ENCODE measurements around the gene E2F6. TPM values are rescaled to one million over a fixed set of nuclear protein-coding genes. Genes with fewer than 3 reads are reported as not detected.

E2F6 gene
- total RNA-seq, 1 donor from 2014 or later: 23.1 TPM

- no peak for DNase-seq (ENCODE audit: low spot score in 2 of 2, unreplicated experiment in 2 of 2)
- H3K9me3 Mint-ChIP-seq: peaks cover 15% of the 10 kb centered on the region
- no peak overlapping the region for H3K27ac Mint-ChIP-seq
- TF ChIP-seq, protein P1, sequence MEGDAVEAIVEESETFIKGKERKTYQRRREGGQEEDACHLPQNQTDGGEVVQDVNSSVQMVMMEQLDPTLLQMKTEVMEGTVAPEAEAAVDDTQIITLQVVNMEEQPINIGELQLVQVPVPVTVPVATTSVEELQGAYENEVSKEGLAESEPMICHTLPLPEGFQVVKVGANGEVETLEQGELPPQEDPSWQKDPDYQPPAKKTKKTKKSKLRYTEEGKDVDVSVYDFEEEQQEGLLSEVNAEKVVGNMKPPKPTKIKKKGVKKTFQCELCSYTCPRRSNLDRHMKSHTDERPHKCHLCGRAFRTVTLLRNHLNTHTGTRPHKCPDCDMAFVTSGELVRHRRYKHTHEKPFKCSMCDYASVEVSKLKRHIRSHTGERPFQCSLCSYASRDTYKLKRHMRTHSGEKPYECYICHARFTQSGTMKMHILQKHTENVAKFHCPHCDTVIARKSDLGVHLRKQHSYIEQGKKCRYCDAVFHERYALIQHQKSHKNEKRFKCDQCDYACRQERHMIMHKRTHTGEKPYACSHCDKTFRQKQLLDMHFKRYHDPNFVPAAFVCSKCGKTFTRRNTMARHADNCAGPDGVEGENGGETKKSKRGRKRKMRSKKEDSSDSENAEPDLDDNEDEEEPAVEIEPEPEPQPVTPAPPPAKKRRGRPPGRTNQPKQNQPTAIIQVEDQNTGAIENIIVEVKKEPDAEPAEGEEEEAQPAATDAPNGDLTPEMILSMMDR (IDR thresholded peaks at IDR 0.05; ENCODE audit: unreplicated experiment): no peak
- no peaks in the 10 kb centered on the region for H3K4me1 Mint-ChIP-seq
- peaks cover 3% of the 10 kb centered on the region for H3K36me3 Mint-ChIP-seq
- no peak overlapping the region for H3K4me3 Mint-ChIP-seq
- H3K27me3 Mint-ChIP-seq (ENCODE audit: low read depth): no peaks in the 10 kb centered on the region
These were observed 40.0 kb upstream of the E2F6 start for GRCh38 chr2:11505652-11506610.

DNA sequence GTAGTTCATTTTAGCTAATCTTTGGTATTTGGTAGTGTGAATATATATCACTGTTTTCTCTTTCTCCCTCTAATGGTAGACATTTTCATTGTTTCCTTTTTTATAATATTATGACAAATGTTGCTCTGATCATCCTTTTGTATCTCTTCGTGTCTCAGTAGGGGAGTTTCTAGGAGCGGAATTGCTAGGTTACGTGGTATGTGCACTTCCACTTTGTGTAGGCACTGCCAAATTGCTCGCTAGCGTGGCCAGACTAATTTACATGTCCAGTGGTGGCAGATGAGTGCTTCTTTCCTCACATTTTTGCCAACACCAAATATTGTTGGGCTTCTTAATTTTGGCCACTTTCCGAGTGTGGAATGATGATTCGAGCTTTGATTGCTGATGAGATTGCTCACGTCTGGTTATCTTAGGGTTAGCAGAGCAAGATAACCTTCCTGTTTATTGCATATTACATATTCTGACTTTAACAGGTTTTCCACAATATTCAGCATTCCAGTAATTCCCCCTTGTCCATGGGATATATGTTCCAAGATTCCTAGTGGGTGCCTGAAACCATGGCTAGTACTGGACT is 37.5 kb upstream of the E2F6 start:
- peaks cover 3% of the 10 kb centered on the region for H3K36me3 Mint-ChIP-seq
- H3K4me3 Mint-ChIP-seq: no peak overlapping the region
- H3K27me3 Mint-ChIP-seq (ENCODE audit: low read depth): no peaks in the 10 kb centered on the region
- H3K9me3 Mint-ChIP-seq: peaks cover 15% of the 10 kb centered on the region
- H3K27ac Mint-ChIP-seq: no peak overlapping the region
- peaks cover 10% of the 10 kb centered on the region for H3K4me1 Mint-ChIP-seq
- no peak for DNase-seq (ENCODE audit: low spot score in 2 of 2, unreplicated experiment in 2 of 2)
- TF ChIP-seq, protein P1 (IDR thresholded peaks at IDR 0.05; ENCODE audit: unreplicated experiment): no peak

DNA sequence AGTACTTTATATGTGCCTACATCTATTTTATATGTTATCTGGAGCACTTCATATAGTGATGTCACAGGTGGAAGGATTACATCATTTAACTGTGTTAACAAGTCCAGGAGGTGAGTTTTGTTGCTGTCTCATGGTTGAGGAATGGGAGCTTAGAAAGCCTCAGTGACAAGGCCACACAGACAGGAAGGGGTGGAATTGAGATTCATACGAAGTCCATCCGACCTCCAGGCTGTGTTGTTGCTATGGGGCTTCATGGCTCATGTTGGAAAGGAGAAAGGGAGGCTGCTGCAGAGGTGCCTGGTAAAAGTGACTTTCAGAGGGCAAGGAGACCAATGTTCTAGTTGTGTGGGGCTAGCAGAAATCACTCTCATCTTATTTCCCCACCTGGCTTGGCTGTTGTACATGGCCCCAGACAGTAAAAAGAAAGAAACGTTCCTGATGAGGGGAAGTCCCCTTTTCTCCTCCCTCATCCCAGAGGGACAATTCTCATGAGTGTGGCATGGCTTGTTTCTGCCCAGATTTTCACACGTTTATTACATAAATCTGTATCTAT is 36.9 kb upstream of the E2F6 start:
- H3K4me3 Mint-ChIP-seq: no peak overlapping the region

DNA sequence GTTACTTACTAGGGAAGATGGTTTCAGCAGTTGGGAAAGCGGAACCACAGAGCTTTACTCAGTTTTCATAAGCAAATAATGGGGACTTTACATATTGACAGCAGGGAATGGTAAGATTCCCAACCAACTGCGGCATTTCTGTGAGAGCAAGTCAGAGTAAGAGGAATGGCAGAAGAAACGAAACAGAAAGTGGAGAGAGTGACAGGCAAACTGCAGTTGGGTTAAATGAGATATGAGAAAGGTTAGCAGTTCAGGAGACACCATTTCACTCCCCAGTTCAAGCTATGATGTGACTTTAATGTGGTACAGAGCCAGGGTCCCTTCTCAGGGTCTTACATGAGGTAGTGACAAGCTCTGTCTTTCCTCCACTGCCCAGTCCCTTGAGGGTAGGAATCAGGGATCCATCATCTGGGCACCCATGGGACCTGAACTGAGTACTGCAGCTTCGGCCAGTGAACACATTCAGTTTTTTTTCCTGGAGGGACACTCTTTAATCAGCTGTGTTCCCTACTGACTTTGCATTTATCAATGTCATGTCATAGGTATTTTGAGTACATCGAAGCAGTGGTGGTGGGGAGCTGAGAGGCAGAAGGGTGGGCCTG is 34.8 kb upstream of the E2F6 start:
- H3K36me3 Mint-ChIP-seq: peaks cover 3% of the 10 kb centered on the region
- DNase-seq (ENCODE audit: low spot score in 2 of 2, unreplicated experiment in 2 of 2): no peak
- TF ChIP-seq, protein P1 (IDR thresholded peaks at IDR 0.05; ENCODE audit: unreplicated experiment): no peak
- peaks cover 15% of the 10 kb centered on the region for H3K9me3 Mint-ChIP-seq
- H3K27me3 Mint-ChIP-seq (ENCODE audit: low read depth): no peaks in the 10 kb centered on the region
- peaks cover 15% of the 10 kb centered on the region for H3K4me1 Mint-ChIP-seq
- no peak overlapping the region for H3K4me3 Mint-ChIP-seq
- H3K27ac Mint-ChIP-seq: no peak overlapping the region

More for the DNA sequence above, 36.9 kb upstream of the E2F6 start:
- Mint-ChIP-seq H3K9me3 (peaks cover 15% of the 10 kb centered on the region), H3K36me3 (peaks cover 3% of the 10 kb centered on the region), H3K4me1 (peaks cover 12% of the 10 kb centered on the region), H3K27me3 (ENCODE audit: low read depth) (no peaks in the 10 kb centered on the region), H3K27ac (no peak overlapping the region)
- no peak for DNase-seq (ENCODE audit: low spot score in 2 of 2, unreplicated experiment in 2 of 2)
- TF ChIP-seq, protein P1 (IDR thresholded peaks at IDR 0.05; ENCODE audit: unreplicated experiment): no peak

- DNase-seq (ENCODE audit: low spot score in 2 of 2, unreplicated experiment in 2 of 2): no peak
- TF ChIP-seq, protein P1 (IDR thresholded peaks at IDR 0.05; ENCODE audit: unreplicated experiment): no peak
- Mint-ChIP-seq H3K9me3 (peaks cover 15% of the 10 kb centered on the region), H3K4me1 (peaks cover 15% of the 10 kb centered on the region), H3K27ac (peak overlapping the region; percentile 66), H3K4me3 (no peak overlapping the region), H3K27me3 (ENCODE audit: low read depth) (no peaks in the 10 kb centered on the region), H3K36me3 (peaks cover 3% of the 10 kb centered on the region)
These were observed 33.3 kb upstream of the E2F6 start for GRCh38 chr2:11499081-11499743.
